Liver (tissue), 9 donors: ENCODE data around the gene MAP2K7. TPM values are rescaled to one million over a fixed set of nuclear protein-coding genes. Genes with fewer than 3 reads are reported as not detected.

Experiments
- DNase-seq: peaks from one replicate; pipeline ENCODE4 v3.0.0-alpha.2; 2017; ENCODE audit warnings: low spot score
- H3K27ac ChIP-seq, 2 donors: one replicate each; pipeline ENCODE4 v1.7.0; 2013; ENCODE audit warnings: inconsistent platforms in 2 of 2, low read length in 2 of 2, control low read depth in 1 of 2, low read depth in 1 of 2, mild to moderate bottlenecking in 1 of 2
- H3K27me3 ChIP-seq, 4 donors: one replicate each; pipeline versions ENCODE4 v1.6.1 to v1.7.0; 2013; ENCODE audit warnings: low read length in 3 of 4, inconsistent platforms in 1 of 4, mild to moderate bottlenecking in 1 of 4, moderate library complexity in 1 of 4; ENCODE audit not compliant: control insufficient read depth in 4 of 4, insufficient read depth in 4 of 4
- H3K36me3 ChIP-seq, 4 donors: one replicate each; pipeline versions ENCODE4 v1.6.1 to v1.7.0; 2013; ENCODE audit warnings: low read length in 3 of 4, mild to moderate bottlenecking in 3 of 4, low read depth in 1 of 4, moderate library complexity in 1 of 4; ENCODE audit not compliant: control insufficient read depth in 4 of 4, insufficient read depth in 3 of 4
- H3K4me1 ChIP-seq, 4 donors: one replicate each; pipeline versions ENCODE4 v1.6.1 to v1.7.0; 2013; ENCODE audit warnings: low read length in 3 of 4, mild to moderate bottlenecking in 3 of 4, moderate library complexity in 1 of 4; ENCODE audit not compliant: control insufficient read depth in 4 of 4, insufficient read depth in 4 of 4
- H3K4me3 ChIP-seq, 3 donors: one replicate each; pipeline versions ENCODE4 v1.6.1 to v1.7.0; 2013; ENCODE audit warnings: low read length in 3 of 3, control low read depth in 1 of 3, low read depth in 1 of 3, mild to moderate bottlenecking in 1 of 3
- H3K9ac ChIP-seq, 2 donors: one replicate each; pipeline ENCODE4 v1.7.0; 2013; ENCODE audit warnings: low read length in 2 of 2, mild to moderate bottlenecking in 2 of 2, moderate library complexity in 2 of 2, control low read depth in 1 of 2, low read depth in 1 of 2
- H3K9me3 ChIP-seq, 4 donors: one replicate each; pipeline versions ENCODE4 v1.6.1 to v1.7.0; 2013; ENCODE audit warnings: low read length in 3 of 4; ENCODE audit not compliant: control insufficient read depth in 4 of 4
- EGR1 ChIP-seq, 2 donors: IDR thresholded peaks; 2 replicates each; pipeline ENCODE4 v1.6.1; 2016 to 2018; ENCODE audit warnings: antibody characterized with exemption in 2 of 2, low read depth in 2 of 2
- FOXA1 ChIP-seq: IDR thresholded peaks from 2 replicates; pipeline ENCODE4 v1.6.1; 2016; ENCODE audit warnings: antibody characterized with exemption
- FOXA2 ChIP-seq: IDR thresholded peaks from 2 replicates; pipeline ENCODE4 v1.6.1; 2016; ENCODE audit warnings: antibody characterized with exemption
- GABPA ChIP-seq, 2 donors: IDR thresholded peaks in 1 of 2; conservative IDR thresholded peaks in 1 of 2; 2 replicates each; pipeline ENCODE4 v1.6.1; 2016; ENCODE audit warnings: antibody characterized with exemption in 2 of 2, mild to moderate bottlenecking in 1 of 2, moderate library complexity in 1 of 2
- HNF4A ChIP-seq, 2 donors: conservative IDR thresholded peaks; 2 replicates each; pipeline ENCODE4 v1.6.1; 2016; ENCODE audit warnings: antibody characterized with exemption in 2 of 2, mild to moderate bottlenecking in 2 of 2
- HNF4G ChIP-seq: IDR thresholded peaks from 2 replicates; pipeline ENCODE4 v1.6.1; 2016; ENCODE audit warnings: antibody characterized with exemption
- JUND ChIP-seq, 2 donors: IDR thresholded peaks; 2 replicates each; pipeline ENCODE4 v1.6.1; 2016; ENCODE audit warnings: antibody characterized with exemption in 2 of 2
- NR2F2 ChIP-seq: IDR thresholded peaks from 2 replicates; pipeline ENCODE4 v1.6.1; 2016; ENCODE audit warnings: antibody characterized with exemption
- RAD21 ChIP-seq, 2 donors: IDR thresholded peaks; 2 replicates each; pipeline ENCODE4 v1.6.1; 2016; ENCODE audit warnings: antibody characterized with exemption in 2 of 2, mild to moderate bottlenecking in 2 of 2
- RXRA ChIP-seq, 2 donors: IDR thresholded peaks; 2 replicates each; pipeline ENCODE4 v1.6.1; 2017 to 2018; ENCODE audit warnings: antibody characterized with exemption in 2 of 2, mild to moderate bottlenecking in 1 of 2
- SP1 ChIP-seq: IDR thresholded peaks from 2 replicates; pipeline ENCODE4 v1.6.1; 2018; ENCODE audit warnings: antibody characterized with exemption, mild to moderate bottlenecking
- YY1 ChIP-seq: IDR thresholded peaks from 2 replicates; pipeline ENCODE4 v1.6.1; 2016; ENCODE audit warnings: antibody characterized with exemption, mild to moderate bottlenecking
- WGBS: extraction: QIAGEN DNeasy Blood & Tissue Kit; methylation state at CpG from one replicate; pipeline ENCODE4 v1.1.7; 2013; 5-methylcytosine and 5-hydroxymethylcytosine counted together
- polyA plus RNA-seq, 2 donors: library from polyadenylated mRNA; stranded (reverse) in 1 of 2; unstranded in 1 of 2; fragments of 200-250 nt in 1 of 2; fragments of >200 nt in 1 of 2; fragmentation: Nextera tagmentation in 1 of 2; extraction: Ambion mirVana in 1 of 2; gene quantifications; one replicate each; pipeline versions ENCODE4 v1.2.1 to v1.2.3, GENCODE V29; 2013 to 2015
- total RNA-seq, 2 donors: library from RNA; depleted of rRNA; stranded (reverse); fragments of >200 nt; gene quantifications; one replicate each; pipeline ENCODE4 v1.2.3, GENCODE V29; 2014
- TF ChIP-seq, protein P1 (sequence below): IDR thresholded peaks from 2 replicates; pipeline ENCODE4 v1.6.1; 2016; ENCODE audit warnings: antibody characterized with exemption
- TF ChIP-seq, protein P2 (sequence below): fragments of 150-350 bp; IDR thresholded peaks from 2 replicates; pipeline ENCODE4 v1.5.1; 2017; ENCODE audit warnings: improper control_type of control experiment, low read depth, low read length; ENCODE audit not compliant: missing input control
- TF ChIP-seq, protein P3 (sequence below): IDR thresholded peaks from 2 replicates; pipeline ENCODE4 v1.6.1; 2016; ENCODE audit warnings: antibody characterized with exemption
- TF ChIP-seq, protein P4 (sequence below): IDR thresholded peaks from 2 replicates; pipeline ENCODE4 v1.6.1; 2016; ENCODE audit warnings: antibody characterized with exemption
- donor health status: healthy.
- donor health status: healthy.
- donor health status: healthy.
- donor health status: healthy.
- donor health status: healthy.

Gene MAP2K7
- total and polyA plus RNA-seq, 4 donors = 3.0 to 11.7 (median 9.5) TPM

DNA sequence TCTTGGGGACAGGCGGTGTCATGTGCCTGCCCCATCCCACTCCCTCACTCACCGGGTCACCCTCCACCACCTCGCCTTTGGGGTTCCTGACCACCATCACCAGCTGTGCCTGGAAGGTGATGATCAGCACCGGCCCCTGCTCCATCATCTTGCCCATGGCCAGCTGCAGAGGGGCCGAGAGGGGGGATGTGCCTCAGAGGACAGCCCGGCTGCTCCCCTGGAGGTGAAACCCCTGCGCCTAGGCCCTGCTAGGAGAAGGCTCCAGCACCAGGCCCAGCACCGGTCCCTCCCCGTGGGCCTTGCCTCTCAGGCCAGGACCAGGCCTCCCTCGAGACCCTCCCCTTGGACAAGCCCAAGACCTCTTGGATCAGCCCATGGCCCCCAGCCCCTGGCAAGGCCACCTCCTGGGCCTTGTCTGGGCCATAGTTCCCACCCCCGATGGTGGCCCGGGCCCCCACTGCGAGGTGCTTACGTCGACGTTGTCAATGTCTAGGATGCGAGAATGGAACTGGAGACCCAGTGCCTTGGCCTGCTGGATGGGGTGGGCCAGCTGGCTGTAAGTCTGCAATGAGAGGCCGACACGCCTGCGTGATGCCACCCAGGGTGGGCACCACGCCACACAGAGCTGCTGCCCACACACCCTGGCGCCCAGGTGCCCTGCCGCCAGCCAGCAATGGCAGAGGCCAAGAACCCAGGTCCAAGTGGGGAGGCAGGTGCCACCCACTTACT lies 24.1 kb downstream of the MAP2K7 start:
- Histone ChIP-seq H3K4me3 (no peak overlapping the region), H3K27me3 (no peaks in the 10 kb centered on the region), H3K4me1 (peaks cover 8 to 12% (median 9%) of the 10 kb centered on the region in 4 donors), H3K9ac (no peak overlapping the region), H3K36me3 (peaks cover 8 to 27% (median 15%) of the 10 kb centered on the region in 4 donors), H3K9me3 (no peaks in the 10 kb centered on the region), H3K27ac (no peak overlapping the region)
- WGBS = 92% methylated on average over 23 of the region's 23 CpGs
- TF ChIP-seq GABPA (IDR thresholded peaks at IDR 0.05 in 1 of 2, conservative IDR thresholded peaks at IDR 0.05 in 1 of 2) = no peak
- TF ChIP-seq, protein P1, sequence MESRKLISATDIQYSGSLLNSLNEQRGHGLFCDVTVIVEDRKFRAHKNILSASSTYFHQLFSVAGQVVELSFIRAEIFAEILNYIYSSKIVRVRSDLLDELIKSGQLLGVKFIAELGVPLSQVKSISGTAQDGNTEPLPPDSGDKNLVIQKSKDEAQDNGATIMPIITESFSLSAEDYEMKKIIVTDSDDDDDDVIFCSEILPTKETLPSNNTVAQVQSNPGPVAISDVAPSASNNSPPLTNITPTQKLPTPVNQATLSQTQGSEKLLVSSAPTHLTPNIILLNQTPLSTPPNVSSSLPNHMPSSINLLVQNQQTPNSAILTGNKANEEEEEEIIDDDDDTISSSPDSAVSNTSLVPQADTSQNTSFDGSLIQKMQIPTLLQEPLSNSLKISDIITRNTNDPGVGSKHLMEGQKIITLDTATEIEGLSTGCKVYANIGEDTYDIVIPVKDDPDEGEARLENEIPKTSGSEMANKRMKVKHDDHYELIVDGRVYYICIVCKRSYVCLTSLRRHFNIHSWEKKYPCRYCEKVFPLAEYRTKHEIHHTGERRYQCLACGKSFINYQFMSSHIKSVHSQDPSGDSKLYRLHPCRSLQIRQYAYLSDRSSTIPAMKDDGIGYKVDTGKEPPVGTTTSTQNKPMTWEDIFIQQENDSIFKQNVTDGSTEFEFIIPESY = no peak
- TF ChIP-seq YY1 = no peak
- TF ChIP-seq SP1 = no peak
- TF ChIP-seq JUND (IDR thresholded peaks at IDR 0.05) = no peak
- TF ChIP-seq HNF4A (conservative IDR thresholded peaks at IDR 0.05) = no peak
- TF ChIP-seq RXRA (IDR thresholded peaks at IDR 0.05) = no peak
- TF ChIP-seq, protein P2, sequence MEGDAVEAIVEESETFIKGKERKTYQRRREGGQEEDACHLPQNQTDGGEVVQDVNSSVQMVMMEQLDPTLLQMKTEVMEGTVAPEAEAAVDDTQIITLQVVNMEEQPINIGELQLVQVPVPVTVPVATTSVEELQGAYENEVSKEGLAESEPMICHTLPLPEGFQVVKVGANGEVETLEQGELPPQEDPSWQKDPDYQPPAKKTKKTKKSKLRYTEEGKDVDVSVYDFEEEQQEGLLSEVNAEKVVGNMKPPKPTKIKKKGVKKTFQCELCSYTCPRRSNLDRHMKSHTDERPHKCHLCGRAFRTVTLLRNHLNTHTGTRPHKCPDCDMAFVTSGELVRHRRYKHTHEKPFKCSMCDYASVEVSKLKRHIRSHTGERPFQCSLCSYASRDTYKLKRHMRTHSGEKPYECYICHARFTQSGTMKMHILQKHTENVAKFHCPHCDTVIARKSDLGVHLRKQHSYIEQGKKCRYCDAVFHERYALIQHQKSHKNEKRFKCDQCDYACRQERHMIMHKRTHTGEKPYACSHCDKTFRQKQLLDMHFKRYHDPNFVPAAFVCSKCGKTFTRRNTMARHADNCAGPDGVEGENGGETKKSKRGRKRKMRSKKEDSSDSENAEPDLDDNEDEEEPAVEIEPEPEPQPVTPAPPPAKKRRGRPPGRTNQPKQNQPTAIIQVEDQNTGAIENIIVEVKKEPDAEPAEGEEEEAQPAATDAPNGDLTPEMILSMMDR = no peak
- TF ChIP-seq, protein P3, sequence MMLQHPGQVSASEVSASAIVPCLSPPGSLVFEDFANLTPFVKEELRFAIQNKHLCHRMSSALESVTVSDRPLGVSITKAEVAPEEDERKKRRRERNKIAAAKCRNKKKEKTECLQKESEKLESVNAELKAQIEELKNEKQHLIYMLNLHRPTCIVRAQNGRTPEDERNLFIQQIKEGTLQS = no peak
- TF ChIP-seq FOXA1 = no peak
- no peak for TF ChIP-seq RAD21 (IDR thresholded peaks at IDR 0.05)
- no peak for TF ChIP-seq EGR1 (IDR thresholded peaks at IDR 0.05; ENCODE audit: low read depth in 2 of 2)
- no peak for TF ChIP-seq FOXA2
- no peak for TF ChIP-seq NR2F2
- TF ChIP-seq, protein P4, sequence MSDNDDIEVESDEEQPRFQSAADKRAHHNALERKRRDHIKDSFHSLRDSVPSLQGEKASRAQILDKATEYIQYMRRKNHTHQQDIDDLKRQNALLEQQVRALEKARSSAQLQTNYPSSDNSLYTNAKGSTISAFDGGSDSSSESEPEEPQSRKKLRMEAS = no peak
- DNase-seq = no peak

DNA sequence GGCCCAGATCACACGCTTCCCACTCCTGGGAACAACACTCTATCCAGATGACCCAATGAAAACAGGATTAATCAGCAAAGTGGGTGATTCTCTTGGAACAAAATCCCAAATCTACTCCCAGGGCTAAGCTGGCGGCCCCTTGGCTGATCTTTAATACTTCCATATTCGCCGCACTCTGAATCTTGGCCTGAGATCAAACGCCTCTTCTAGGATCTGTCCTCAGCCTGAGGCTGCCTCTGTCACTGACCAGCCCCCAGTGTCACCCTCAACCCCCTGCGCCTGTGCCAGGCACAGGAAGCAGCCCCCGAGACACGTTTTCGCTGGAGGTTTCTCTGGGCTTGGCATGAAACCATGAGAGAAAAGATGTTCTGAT lies 24.6 kb downstream of the MAP2K7 start:
- H3K4me1 ChIP-seq = peaks cover 8 to 12% (median 9%) of the 10 kb centered on the region in 4 donors
- DNase-seq = no peak
- no peak overlapping the region for H3K4me3 ChIP-seq
- 90% methylated on average over 9 of the region's 9 CpGs for WGBS
- H3K9me3 ChIP-seq = no peaks in the 10 kb centered on the region
- H3K36me3 ChIP-seq = peaks cover 8 to 31% (median 16%) of the 10 kb centered on the region in 4 donors
- H3K27ac ChIP-seq = no peak overlapping the region
- no peak overlapping the region for H3K9ac ChIP-seq
- TF ChIP-seq, protein P4 = no peak
- TF ChIP-seq NR2F2 = no peak
- TF ChIP-seq RAD21 (IDR thresholded peaks at IDR 0.05) = no peak
- TF ChIP-seq SP1 = no peak
- no peak for TF ChIP-seq HNF4G
- H3K27me3 ChIP-seq = no peaks in the 10 kb centered on the region
